Activated T-helper 2 cell treated with anti-CD3 and anti-CD28 coated beads, Interferon-gamma antibody, Interleukin-2, Interleukin-4, amounts not matched to agents 10 μg/mL and 5 μg/mL and 100 μg/mL, durations not matched to agents 14 hours and 24 hours and 36 hours (primary cell): ENCODE results near the gene UQCR11. TPM values are rescaled to one million over a fixed set of nuclear protein-coding genes. Genes with fewer than 3 reads are reported as not detected.

Source experiments
- DNase-seq: peaks from one replicate; pipeline ENCODE4 v3.0.0; 2021; ENCODE audit warnings: low spot score
- H3K27ac Mint-ChIP-seq: one replicate; pipeline ENCODE4 v1.8.0; 2021; ENCODE audit warnings: mixed read lengths
- H3K27me3 Mint-ChIP-seq: one replicate; pipeline ENCODE4 v1.8.0; 2021; ENCODE audit warnings: low read depth, mixed read lengths
- H3K36me3 Mint-ChIP-seq: one replicate; pipeline ENCODE4 v1.8.0; 2021; ENCODE audit warnings: low read depth, mixed read lengths
- H3K4me1 Mint-ChIP-seq: one replicate; pipeline ENCODE4 v1.8.0; 2021; ENCODE audit warnings: low read depth, mixed read lengths
- H3K4me3 Mint-ChIP-seq: one replicate; pipeline ENCODE4 v1.8.0; 2021; ENCODE audit warnings: low read depth, mild to moderate bottlenecking, moderate library complexity, mixed read lengths
- H3K9me3 Mint-ChIP-seq: one replicate; pipeline ENCODE4 v1.8.0; 2021; ENCODE audit warnings: mixed read lengths
- intact Hi-C: fragments of 100-400 bp; cut with micrococcal nuclease; formaldehyde crosslinking; loops from one replicate; pipeline ENCODE4 v1.15.1; 2023
- total RNA-seq: library from RNA; stranded (reverse); gene quantifications from 2 replicates; pipeline ENCODE4 v1.2.3, GENCODE V29; 2022

The UQCR11 gene
- total RNA-seq, 1 donor from 2014 or later, result 184 TPM

DNA sequence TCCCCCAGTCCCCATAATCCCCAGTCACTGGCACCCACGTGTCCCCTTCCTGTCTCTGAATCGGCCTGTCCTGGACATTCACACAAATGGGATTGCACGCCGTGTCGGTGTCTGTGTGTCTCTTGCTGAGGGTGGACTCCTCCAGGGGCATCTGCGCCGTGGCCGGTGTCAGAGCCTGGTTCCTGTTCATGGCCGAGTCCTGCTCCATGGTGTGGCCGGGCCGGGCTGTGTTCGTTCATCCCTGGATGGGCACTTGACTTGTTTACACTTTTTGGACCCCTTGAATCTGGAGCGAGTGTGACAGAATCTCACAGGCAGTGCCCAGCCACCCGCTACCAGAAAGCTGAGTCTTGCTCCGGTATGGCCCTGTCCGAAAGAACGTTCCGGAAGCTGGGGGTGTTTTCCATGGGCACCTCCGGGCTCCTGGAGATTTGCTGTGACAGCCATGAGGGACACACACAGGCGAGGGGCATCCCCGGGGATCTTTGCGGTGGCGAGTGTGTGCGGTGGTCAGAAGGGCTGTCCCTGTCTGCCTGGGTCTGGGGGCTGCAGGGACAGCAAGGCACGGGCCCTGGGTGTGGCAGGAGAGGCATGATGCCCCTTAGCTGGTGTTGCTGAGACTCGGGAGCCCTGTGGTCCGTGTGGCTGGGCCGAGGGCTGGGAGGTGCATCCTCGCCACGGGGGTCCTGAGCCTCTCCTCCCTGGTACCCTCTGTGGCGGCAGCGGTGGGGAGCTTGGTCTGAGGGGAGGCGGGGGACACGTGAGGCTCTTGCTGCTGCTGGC lies 30.7 kb downstream of the UQCR11 start:
- Mint-ChIP-seq H3K27me3 (peaks cover 12% of the 10 kb centered on the region), H3K4me3 (no peak overlapping the region), H3K36me3 (peaks cover 10% of the 10 kb centered on the region), H3K27ac (no peak overlapping the region), H3K4me1 (no peaks in the 10 kb centered on the region), H3K9me3 (no peaks in the 10 kb centered on the region)
- intact Hi-C loops, result no loop called here
- no peak for DNase-seq

DNA sequence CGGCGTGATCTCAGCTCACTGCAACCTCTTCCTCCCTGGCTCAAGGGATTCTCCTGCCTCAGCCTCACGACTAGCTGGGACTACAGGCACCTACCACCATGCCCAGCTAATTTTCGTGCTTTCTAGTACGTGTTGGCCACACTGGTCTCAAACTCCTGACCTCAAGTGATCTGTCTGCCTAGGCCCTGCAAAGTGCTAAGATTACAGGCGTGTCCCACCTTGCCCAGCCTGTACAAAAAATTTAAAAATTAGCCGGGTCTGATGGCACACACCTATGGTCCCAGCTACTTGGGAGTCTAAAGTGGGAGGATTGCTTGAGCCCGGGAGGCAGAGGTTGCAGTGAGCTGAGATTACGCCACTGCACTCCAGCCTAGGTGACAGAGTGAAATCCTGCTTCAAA lies 32.5 kb downstream of the UQCR11 start:
- Mint-ChIP-seq H3K27me3 (peaks cover 14% of the 10 kb centered on the region), H3K4me1 (no peaks in the 10 kb centered on the region), H3K27ac (no peak overlapping the region), H3K9me3 (no peaks in the 10 kb centered on the region), H3K36me3 (peaks cover 4% of the 10 kb centered on the region), H3K4me3 (no peak overlapping the region)
- intact Hi-C loops, result no loop called here
- DNase-seq, result no peak

DNA sequence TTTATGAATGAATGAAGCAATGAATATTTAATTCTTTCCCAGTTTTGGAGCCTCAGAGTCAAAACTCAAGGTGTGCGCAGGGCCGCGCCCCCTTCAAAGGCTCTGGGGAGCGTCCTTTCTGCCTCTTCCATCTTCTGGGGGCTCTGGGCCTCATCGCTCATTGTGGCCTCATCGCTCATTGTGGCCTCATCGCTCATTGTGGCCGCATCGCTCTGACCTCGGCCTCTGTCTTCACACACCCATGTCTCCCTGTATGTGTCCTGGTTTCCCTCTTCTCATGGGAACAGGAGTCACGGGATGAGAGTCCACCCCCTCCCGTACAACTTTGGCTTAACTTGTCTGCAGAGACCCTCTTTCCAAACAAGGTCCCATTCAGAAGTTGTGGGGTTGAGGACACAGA lies 33.9 kb downstream of the UQCR11 start:
- Mint-ChIP-seq H3K9me3 (no peaks in the 10 kb centered on the region), H3K27ac (no peak overlapping the region), H3K36me3 (peaks cover 4% of the 10 kb centered on the region), H3K4me1 (no peaks in the 10 kb centered on the region), H3K4me3 (no peak overlapping the region), H3K27me3 (peaks cover 14% of the 10 kb centered on the region)
- DNase-seq, result no peak
- intact Hi-C loops, result no loop called here

DNA sequence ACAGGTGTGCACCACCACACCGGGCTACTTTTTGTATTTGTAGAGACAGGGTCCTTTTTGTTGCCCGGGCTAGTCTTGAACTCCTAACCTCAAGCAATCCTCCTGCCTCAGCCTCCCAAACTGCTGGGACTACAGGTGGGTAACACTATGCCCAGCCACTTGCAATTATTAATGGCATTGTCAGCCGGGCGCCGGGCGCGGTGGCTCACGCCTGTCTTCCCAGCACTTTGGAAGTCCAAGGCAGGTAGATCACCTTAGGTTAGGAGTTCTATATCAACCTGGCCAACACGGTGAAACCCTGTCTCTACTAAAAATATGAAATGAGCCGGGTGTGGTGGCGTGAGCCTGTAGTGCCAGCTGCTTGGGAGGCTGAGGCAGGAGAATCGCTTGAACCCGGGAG lies 34.4 kb downstream of the UQCR11 start:
- Mint-ChIP-seq H3K4me1 (no peaks in the 10 kb centered on the region), H3K4me3 (no peak overlapping the region), H3K27me3 (peaks cover 14% of the 10 kb centered on the region), H3K36me3 (peaks cover 2% of the 10 kb centered on the region), H3K27ac (no peak overlapping the region), H3K9me3 (no peaks in the 10 kb centered on the region)
- intact Hi-C loops, result no loop called here
- no peak for DNase-seq

DNA sequence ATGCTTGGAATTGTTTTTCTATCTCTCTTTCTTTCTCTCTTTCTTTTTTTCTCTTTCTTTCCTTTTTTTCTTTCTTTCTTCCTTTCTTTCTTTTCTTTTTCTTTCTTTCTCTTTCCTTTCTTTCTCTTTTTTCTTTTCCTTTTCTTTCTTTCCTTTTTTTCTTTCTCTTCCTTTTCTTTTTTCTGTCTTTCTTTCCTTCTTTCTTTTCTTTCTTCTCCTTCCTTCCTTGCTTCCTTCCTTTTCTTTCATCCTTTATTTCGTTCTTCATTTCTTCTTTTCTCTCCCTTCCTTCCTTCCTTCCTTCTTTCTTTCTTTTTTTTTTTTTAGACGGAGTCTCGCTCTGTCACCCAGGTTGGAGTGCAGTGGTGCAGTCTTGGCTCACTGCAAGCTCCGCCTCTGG lies 35.3 kb downstream of the UQCR11 start:
- Mint-ChIP-seq H3K27ac (no peak overlapping the region), H3K36me3 (no peaks in the 10 kb centered on the region), H3K4me3 (peak overlapping the region; percentile 19), H3K4me1 (no peaks in the 10 kb centered on the region), H3K27me3 (peaks cover 14% of the 10 kb centered on the region), H3K9me3 (no peaks in the 10 kb centered on the region)
- no peak for DNase-seq
- intact Hi-C loops, result no loop called here

DNA sequence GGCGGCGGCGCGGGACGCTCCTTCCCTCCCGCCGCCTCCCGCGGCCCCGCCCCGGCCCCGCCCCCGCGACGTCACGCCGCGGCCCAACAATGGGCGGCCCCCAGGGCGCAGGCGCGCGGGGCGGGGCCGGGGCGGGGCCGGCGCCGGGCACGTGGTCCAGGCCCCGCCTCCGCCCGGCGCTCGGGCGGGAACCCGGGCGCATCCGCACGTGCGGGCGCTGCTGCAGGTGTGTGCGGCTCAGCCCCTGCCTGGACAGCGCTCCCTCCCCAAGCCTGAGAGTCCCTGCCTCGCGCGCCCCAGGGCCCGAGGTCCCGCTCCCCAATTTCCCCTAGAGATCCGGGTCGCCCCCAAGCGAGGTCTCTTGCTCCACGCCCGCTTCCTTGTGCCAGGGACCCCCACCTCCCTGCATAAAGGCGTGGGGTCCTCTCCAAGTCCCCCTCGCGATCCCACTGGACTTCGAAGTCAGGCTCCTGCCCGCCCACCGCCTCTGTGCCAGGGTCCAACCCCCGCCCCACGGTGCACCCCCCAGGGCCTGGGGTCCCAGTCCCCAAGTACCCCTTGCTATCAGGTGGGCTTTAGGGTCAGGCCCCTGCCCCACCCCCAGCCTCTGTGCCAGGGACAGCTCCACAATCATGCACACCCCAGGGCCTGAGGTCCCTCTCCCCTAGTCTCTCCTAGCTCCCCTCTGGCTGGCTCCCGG lies 36.8 kb downstream of the UQCR11 start, which contains the start of gene MEX3D:
Gene MEX3D (minus strand): TSS at position 6 of the 700 bp plus-strand sequence. CDS start 267 bp downstream, outside the sequence.
- Mint-ChIP-seq H3K27ac (no peak within 1 kb of the TSS), H3K9me3 (no peaks in the 10 kb centered on the region), H3K36me3 (no peaks in the 10 kb centered on the region), H3K27me3 (peaks cover 14% of the 10 kb centered on the region), H3K4me3 (peak within 1 kb of the TSS; percentile 37), H3K4me1 (no peaks in the 10 kb centered on the region)
- intact Hi-C loops, result no loop called here
- peak; percentile 65 for DNase-seq

DNA sequence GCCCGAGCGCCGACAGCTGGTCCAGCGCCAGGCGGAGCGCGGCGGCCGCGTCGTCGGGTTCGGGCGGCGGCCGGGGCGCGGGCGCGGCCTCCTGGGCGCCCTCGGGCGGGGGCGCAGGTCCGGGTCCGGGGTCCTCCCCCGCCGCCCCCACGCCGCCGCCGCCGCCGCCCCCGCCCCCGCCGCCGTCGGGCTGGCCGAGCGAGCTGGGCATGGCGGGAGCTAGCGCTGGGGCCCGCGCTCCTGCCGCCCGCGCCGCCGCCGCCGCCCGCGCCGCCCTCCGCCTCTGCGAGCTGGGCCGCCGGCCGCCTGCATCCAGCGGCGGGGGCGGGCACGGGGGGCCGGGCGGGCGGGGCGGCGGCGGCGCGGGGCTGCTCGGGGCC lies 37.4 kb downstream of the UQCR11 start:
- Mint-ChIP-seq H3K4me1 (no peaks in the 10 kb centered on the region), H3K27ac (no peak overlapping the region), H3K36me3 (no peaks in the 10 kb centered on the region), H3K4me3 (no peak overlapping the region), H3K27me3 (peaks cover 14% of the 10 kb centered on the region), H3K9me3 (no peaks in the 10 kb centered on the region)
- DNase-seq, result no peak
- intact Hi-C loops, result no loop called here

DNA sequence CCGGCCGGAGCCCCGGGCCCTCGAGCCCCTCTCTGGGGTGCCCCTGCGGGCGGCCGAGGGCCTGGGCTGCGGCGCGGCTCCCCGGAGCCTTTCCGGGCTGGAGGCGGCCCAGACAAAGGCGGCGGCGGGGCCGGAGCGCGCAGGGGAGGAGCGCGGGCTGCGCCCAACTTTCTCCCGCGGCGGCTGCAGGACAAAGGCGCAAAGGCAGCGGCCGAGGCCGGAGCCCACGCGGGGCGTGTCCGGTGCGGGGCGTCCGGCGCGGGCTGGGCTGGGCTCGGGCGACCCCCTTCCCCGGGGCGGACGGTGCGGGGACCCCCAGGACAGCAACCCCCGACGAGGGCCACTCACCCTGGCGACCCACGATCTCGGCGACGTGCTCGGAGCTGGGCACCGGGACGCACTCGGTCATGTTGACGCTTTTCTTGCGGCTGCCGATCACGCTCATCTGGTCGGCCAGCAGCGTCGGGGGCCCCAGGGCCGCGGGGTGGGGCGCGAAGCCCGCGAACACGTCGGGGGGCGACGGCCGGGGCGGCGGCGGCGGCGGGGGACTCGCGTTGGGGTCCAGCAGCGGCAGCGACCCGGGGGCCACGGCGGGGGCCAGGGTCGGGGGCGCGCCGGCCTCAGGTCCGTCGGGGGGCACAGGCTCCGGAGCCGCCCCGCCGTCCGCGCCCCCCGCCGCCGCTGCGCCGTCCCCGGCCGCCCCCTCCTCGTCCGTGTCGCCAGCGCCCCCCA lies 38.0 kb downstream of the UQCR11 start:
- Mint-ChIP-seq H3K4me1 (no peaks in the 10 kb centered on the region), H3K9me3 (no peaks in the 10 kb centered on the region), H3K36me3 (no peaks in the 10 kb centered on the region), H3K27ac (no peak overlapping the region), H3K4me3 (peak overlapping the region; percentile 37), H3K27me3 (peaks cover 14% of the 10 kb centered on the region)
- DNase-seq, result no peak
- intact Hi-C loops, result no loop called here

DNA sequence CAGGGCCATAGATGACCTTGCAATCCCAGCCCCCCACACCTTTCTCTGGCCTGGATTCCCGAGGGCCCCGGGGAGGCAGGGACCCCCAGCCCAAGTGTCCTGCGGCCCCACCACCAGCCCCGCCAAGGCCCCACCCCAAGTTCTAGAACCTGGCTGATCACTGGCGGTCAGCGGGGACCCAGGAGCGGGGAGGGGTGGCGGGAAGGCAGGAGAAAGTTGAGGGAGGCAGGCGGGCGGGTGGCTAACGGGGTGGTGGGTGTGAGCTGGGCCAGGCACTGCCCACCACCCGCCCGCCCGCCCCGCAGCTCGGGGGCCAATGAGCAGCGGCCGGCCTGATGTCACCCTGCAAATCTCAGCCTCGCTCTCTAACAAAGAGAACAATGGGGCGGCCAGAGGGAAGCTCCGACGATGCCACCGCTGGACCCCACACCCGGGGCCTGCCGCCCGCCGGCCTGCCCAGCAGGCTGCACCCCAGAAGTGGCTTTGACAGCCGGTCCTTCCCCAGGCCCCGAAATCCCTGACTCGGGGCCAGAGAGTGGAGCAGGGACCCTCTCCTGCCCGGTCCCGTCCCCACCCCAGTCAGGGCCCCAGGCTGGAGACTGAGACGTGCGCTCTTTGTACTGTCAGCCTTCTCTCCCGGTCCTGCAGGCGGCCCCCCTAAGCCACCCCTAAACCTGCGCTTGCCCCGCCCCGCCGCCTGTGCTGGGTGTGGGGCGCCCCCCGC lies 38.7 kb downstream of the UQCR11 start:
- Mint-ChIP-seq H3K36me3 (no peaks in the 10 kb centered on the region), H3K9me3 (no peaks in the 10 kb centered on the region), H3K27ac (no peak overlapping the region), H3K4me1 (no peaks in the 10 kb centered on the region), H3K4me3 (no peak overlapping the region), H3K27me3 (peaks cover 14% of the 10 kb centered on the region)
- intact Hi-C loops, result no loop called here
- DNase-seq, result no peak

DNA sequence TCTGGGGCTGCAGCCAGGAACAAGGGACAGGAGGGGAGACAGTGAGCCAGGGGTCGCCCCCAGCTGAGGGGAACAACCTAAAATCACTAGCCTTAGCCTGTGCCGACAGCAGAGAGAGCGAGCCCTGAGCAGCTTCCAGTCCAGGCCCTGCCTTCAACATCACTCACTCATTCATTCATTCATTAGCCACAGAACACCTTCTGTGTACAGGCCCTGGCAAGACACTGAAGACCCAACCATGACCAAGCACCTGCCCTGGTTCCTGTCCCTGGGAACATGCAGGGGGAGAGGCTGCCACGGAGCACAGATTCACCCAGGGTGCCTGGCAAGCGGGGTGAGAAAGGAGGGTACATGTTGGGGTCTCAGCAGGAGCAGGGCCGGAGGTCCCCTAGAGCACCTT lies 42.0 kb downstream of the UQCR11 start:
- intact Hi-C loops, result no loop called here

DNA sequence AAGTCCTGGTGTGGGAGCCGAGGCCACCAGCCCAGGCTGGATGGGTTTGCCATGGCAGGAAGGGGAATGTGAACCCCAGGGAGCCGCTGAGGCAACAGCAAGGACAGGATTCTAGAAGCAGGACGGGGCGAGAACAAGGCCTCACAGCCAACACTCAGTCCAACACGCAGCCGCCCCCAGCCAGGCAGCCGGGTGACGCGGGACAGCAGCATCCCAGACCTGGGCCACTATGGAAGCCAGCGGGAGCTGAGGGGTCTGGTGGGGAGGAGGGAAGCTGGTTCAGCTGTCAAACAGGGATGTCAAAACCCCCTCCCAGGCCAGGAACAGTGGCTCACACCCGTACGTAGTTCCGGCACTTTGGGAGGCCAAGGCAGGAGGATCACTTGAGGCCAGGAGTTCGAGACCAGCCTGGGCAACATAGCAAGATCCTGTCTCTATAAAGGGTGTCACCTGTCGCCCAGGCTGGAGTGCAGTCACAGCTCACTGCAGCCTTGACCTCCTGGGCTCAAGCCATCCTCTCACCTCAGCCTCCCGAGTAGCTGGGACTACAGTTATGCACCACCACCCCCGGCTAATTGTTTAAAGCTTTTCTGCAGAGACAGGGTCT lies 43.9 kb downstream of the UQCR11 start:
- intact Hi-C loops, result no loop called here
- H3K27ac Mint-ChIP-seq, result no peak overlapping the region
- H3K9me3 Mint-ChIP-seq, result no peaks in the 10 kb centered on the region
- H3K27me3 Mint-ChIP-seq, result no peaks in the 10 kb centered on the region
- no peaks in the 10 kb centered on the region for H3K4me1 Mint-ChIP-seq
- no peak overlapping the region for H3K4me3 Mint-ChIP-seq
- no peak for DNase-seq
- no peaks in the 10 kb centered on the region for H3K36me3 Mint-ChIP-seq

More for the DNA sequence above, 42.0 kb downstream of the UQCR11 start:
- Mint-ChIP-seq H3K4me3 (no peak overlapping the region), H3K36me3 (no peaks in the 10 kb centered on the region), H3K27me3 (no peaks in the 10 kb centered on the region), H3K9me3 (no peaks in the 10 kb centered on the region), H3K4me1 (no peaks in the 10 kb centered on the region), H3K27ac (no peak overlapping the region)
- DNase-seq, result no peak

DNA sequence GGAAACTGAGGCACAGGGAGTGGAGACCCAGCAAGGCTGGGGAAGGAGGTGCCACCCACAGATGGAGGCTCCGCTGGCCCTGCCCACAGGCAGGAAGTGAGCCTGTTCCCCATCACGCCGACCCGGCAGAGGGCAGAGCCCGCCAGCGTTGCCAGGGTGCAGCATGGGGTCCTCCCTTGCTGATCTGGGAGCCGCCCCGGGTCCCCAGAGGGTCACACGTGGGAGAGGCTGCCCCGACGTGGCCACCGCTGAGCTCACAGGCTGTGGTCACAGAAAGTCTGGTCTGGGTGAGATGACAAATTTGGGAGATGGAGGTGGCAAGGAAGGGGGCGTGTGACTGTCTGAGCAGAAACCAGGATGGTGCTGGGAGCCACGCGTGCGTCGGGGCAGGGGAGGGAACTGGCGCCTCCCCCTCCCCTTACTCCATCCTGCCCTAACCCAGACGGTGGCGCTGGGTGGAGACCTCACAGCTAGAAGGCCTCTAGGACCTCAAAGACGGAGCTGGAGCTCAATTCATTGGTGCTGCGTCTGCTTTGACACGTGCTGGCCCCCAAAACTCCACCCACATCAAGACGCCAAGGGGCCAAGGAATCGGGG lies 44.9 kb downstream of the UQCR11 start:
- DNase-seq, result no peak
- H3K4me3 Mint-ChIP-seq, result no peak overlapping the region
- no peaks in the 10 kb centered on the region for H3K4me1 Mint-ChIP-seq
- no peak overlapping the region for H3K27ac Mint-ChIP-seq
- intact Hi-C loops, result no loop called here
- no peaks in the 10 kb centered on the region for H3K9me3 Mint-ChIP-seq
- no peaks in the 10 kb centered on the region for H3K27me3 Mint-ChIP-seq
- H3K36me3 Mint-ChIP-seq, result no peaks in the 10 kb centered on the region
